ENCODE data around the gene MRPS12. TPM values are rescaled to one million over a fixed set of nuclear protein-coding genes. Genes with fewer than 3 reads are reported as not detected.

MRPS12 gene
- total and polyA plus RNA-seq, 3 experiments from 2014 or later, result 94.4 to 117 (median 113) TPM

GRCh38 chr19:38919837-38920601 lies 10.7 kb upstream of the MRPS12 start:
- H3K27ac Mint-ChIP-seq, result peak overlapping the region in 1 of 8 donors; percentile 91
- Histone ChIP-seq H3K9me3 (ENCODE audit: low read length) (no peaks in the 10 kb centered on the region), H3K36me3 (ENCODE audit: insufficient read depth, low read length) (no peaks in the 10 kb centered on the region), H3K27ac (ENCODE audit: low read depth, low read length) (no peak overlapping the region), H3K4me3 (ENCODE audit: low read length) (no peak overlapping the region), H3K27me3 (ENCODE audit: insufficient read depth, low read length, poor library complexity, severe bottlenecking) (no peaks in the 10 kb centered on the region), H3K4me1 (ENCODE audit: insufficient read depth, low read length) (peaks cover 6% of the 10 kb centered on the region)
- H3K9me3 Mint-ChIP-seq, result no peaks in the 10 kb centered on the region
- DNase-seq, result no peak
- peaks cover 9 to 11% (median 10%) of the 10 kb centered on the region in 3 donors for H3K4me1 Mint-ChIP-seq
- POLR2A ChIA-PET, result no interaction called here
- H3K4me3 Mint-ChIP-seq, result no peak overlapping the region
- H3K27me3 Mint-ChIP-seq, result no peaks in the 10 kb centered on the region
- H3K36me3 Mint-ChIP-seq, result peaks cover 0 to 27% (median 16%) of the 10 kb centered on the region in 3 donors
- CTCF ChIA-PET, result interaction anchor here (2.0 kb wide), 1 partner anchor 10 kb away, joined by 9 read pairs; the partner anchor contains the start of genes MRPS12 and SARS2

GRCh38 chr19:38920602-38921419 lies 9.9 kb upstream of the MRPS12 start:
- H3K4me1 Mint-ChIP-seq, result peaks cover 14 to 17% (median 15%) of the 10 kb centered on the region in 3 donors
- H3K36me3 Mint-ChIP-seq, result peaks cover 0 to 29% (median 16%) of the 10 kb centered on the region in 3 donors
- ChIA-PET POLR2A (no interaction called here), CTCF (no interaction called here)
- Histone ChIP-seq H3K27ac (ENCODE audit: low read depth, low read length) (no peak overlapping the region), H3K36me3 (ENCODE audit: insufficient read depth, low read length) (no peaks in the 10 kb centered on the region), H3K9me3 (ENCODE audit: low read length) (no peaks in the 10 kb centered on the region), H3K27me3 (ENCODE audit: insufficient read depth, low read length, poor library complexity, severe bottlenecking) (no peaks in the 10 kb centered on the region), H3K4me3 (ENCODE audit: low read length) (no peak overlapping the region), H3K4me1 (ENCODE audit: insufficient read depth, low read length) (peaks cover 12% of the 10 kb centered on the region)
- H3K4me3 Mint-ChIP-seq, result no peak overlapping the region
- no peak overlapping the region for H3K27ac Mint-ChIP-seq
- no peaks in the 10 kb centered on the region for H3K9me3 Mint-ChIP-seq
- DNase-seq, result no peak
- H3K27me3 Mint-ChIP-seq, result no peaks in the 10 kb centered on the region

- H3K27me3 ChIP-seq (ENCODE audit: insufficient read depth, low read length, poor library complexity, severe bottlenecking), result no peaks in the 10 kb centered on the region
- no peaks in the 10 kb centered on the region for H3K27me3 Mint-ChIP-seq
- no peak overlapping the region for H3K4me3 ChIP-seq (ENCODE audit: low read length)
- H3K4me3 Mint-ChIP-seq, result no peak overlapping the region
- ChIA-PET POLR2A (no interaction called here), CTCF (no interaction called here)
- H3K36me3 Mint-ChIP-seq, result peaks cover 0 to 34% (median 16%) of the 10 kb centered on the region in 3 donors
- DNase-seq, result no peak
- H3K4me1 Mint-ChIP-seq, result peaks cover 15 to 24% (median 22%) of the 10 kb centered on the region in 3 donors
- H3K4me1 ChIP-seq (ENCODE audit: insufficient read depth, low read length), result peaks cover 12% of the 10 kb centered on the region
- H3K27ac ChIP-seq (ENCODE audit: low read depth, low read length), result no peak overlapping the region
- no peaks in the 10 kb centered on the region for H3K9me3 ChIP-seq (ENCODE audit: low read length)
- no peaks in the 10 kb centered on the region for H3K36me3 ChIP-seq (ENCODE audit: insufficient read depth, low read length)
- no peaks in the 10 kb centered on the region for H3K9me3 Mint-ChIP-seq
- H3K27ac Mint-ChIP-seq, result peak overlapping the region in 5 of 8 donors; percentile 51 to 96 (median 71)
Measured at GRCh38 chr19:38921420-38922274, 9.1 kb upstream of the MRPS12 start.

- ChIA-PET CTCF (no interaction called here), POLR2A (no interaction called here)
- no peaks in the 10 kb centered on the region for H3K36me3 ChIP-seq (ENCODE audit: insufficient read depth, low read length)
- no peak overlapping the region for H3K4me3 Mint-ChIP-seq
- H3K27ac ChIP-seq (ENCODE audit: low read depth, low read length), result no peak overlapping the region
- DNase-seq, result no peak
- H3K4me1 ChIP-seq (ENCODE audit: insufficient read depth, low read length), result peaks cover 12% of the 10 kb centered on the region
- no peaks in the 10 kb centered on the region for H3K9me3 Mint-ChIP-seq
- H3K4me3 ChIP-seq (ENCODE audit: low read length), result no peak overlapping the region
- H3K9me3 ChIP-seq (ENCODE audit: low read length), result no peaks in the 10 kb centered on the region
- H3K27me3 Mint-ChIP-seq, result no peaks in the 10 kb centered on the region
- H3K4me1 Mint-ChIP-seq, result peaks cover 15 to 26% (median 22%) of the 10 kb centered on the region in 3 donors
- peak overlapping the region in 3 of 8 donors; percentile 26 to 75 (median 57) for H3K27ac Mint-ChIP-seq
- H3K36me3 Mint-ChIP-seq, result peaks cover 0 to 34% (median 16%) of the 10 kb centered on the region in 3 donors
- H3K27me3 ChIP-seq (ENCODE audit: insufficient read depth, low read length, poor library complexity, severe bottlenecking), result no peaks in the 10 kb centered on the region
Measured at GRCh38 chr19:38922482-38922881, 8.3 kb upstream of the MRPS12 start.

GRCh38 chr19:38924388-38924787 lies 6.4 kb upstream of the MRPS12 start:
- H3K9me3 ChIP-seq (ENCODE audit: low read length), result no peaks in the 10 kb centered on the region
- peak in 4 of 5 donors; percentile 23 to 73 (median 50) for DNase-seq
- H3K36me3 ChIP-seq (ENCODE audit: insufficient read depth, low read length), result no peaks in the 10 kb centered on the region
- Mint-ChIP-seq H3K4me3 (peak overlapping the region; percentile 48 to 71 (median 55)), H3K27ac (peak overlapping the region; percentile 90 to 96 (median 93)), H3K27me3 (no peaks in the 10 kb centered on the region), H3K4me1 (peaks cover 31 to 45% (median 36%) of the 10 kb centered on the region in 3 donors), H3K9me3 (no peaks in the 10 kb centered on the region), H3K36me3 (peaks cover 0 to 33% (median 16%) of the 10 kb centered on the region in 3 donors)
- POLR2A ChIA-PET, result interaction anchor here (0.7 to 1.2 kb wide), 2 partner anchors 75 to 343 kb away, joined by 3 read pairs; no protein-coding TSS in a partner anchor
- peak overlapping the region; percentile 68 for H3K27ac ChIP-seq (ENCODE audit: low read depth, low read length)
- H3K4me3 ChIP-seq (ENCODE audit: low read length), result no peak overlapping the region
- peaks cover 31% of the 10 kb centered on the region for H3K4me1 ChIP-seq (ENCODE audit: insufficient read depth, low read length)
- no peaks in the 10 kb centered on the region for H3K27me3 ChIP-seq (ENCODE audit: insufficient read depth, low read length, poor library complexity, severe bottlenecking)
- CTCF ChIA-PET, result interaction anchor here (0.6 kb wide), 1 partner anchor 13 kb away, joined by 3 read pairs; no protein-coding TSS in a partner anchor

GRCh38 chr19:38928391-38929001 lies 2.2 kb upstream of the MRPS12 start:
- Mint-ChIP-seq H3K36me3 (peaks cover 0 to 40% (median 8%) of the 10 kb centered on the region in 3 donors), H3K27ac (peak overlapping the region; percentile 80 to 99 (median 93)), H3K27me3 (no peaks in the 10 kb centered on the region), H3K4me3 (peak overlapping the region; percentile 36 to 98 (median 52)), H3K9me3 (no peaks in the 10 kb centered on the region), H3K4me1 (peaks cover 55 to 74% (median 58%) of the 10 kb centered on the region in 3 donors)
- peak overlapping the region; percentile 54 for H3K27ac ChIP-seq (ENCODE audit: low read depth, low read length)
- no peaks in the 10 kb centered on the region for H3K36me3 ChIP-seq (ENCODE audit: insufficient read depth, low read length)
- H3K4me1 ChIP-seq (ENCODE audit: insufficient read depth, low read length), result peaks cover 57% of the 10 kb centered on the region
- peak in 1 of 5 donors; percentile 33 for DNase-seq
- H3K4me3 ChIP-seq (ENCODE audit: low read length), result no peak overlapping the region
- ChIA-PET POLR2A (no interaction called here), CTCF (interaction anchor here (0.8 to 5.8 kb wide), 5 partner anchors 10 to 525 kb away, joined by 3 to 51 read pairs (median 4); partner anchors contain the start of gene FAM98C)
- H3K9me3 ChIP-seq (ENCODE audit: low read length), result no peaks in the 10 kb centered on the region
- H3K27me3 ChIP-seq (ENCODE audit: insufficient read depth, low read length, poor library complexity, severe bottlenecking), result no peaks in the 10 kb centered on the region

Measured in CD8-positive, alpha-beta memory T cell (primary cell).